Measurements from ENCODE around the gene ADAM29.
"Not testable (repeated sequence)": the region's sequence is repeated elsewhere in the genome, so short reads cannot be mapped to it uniquely, and the experiment has no call there.

ADAM29 gene

DNA sequence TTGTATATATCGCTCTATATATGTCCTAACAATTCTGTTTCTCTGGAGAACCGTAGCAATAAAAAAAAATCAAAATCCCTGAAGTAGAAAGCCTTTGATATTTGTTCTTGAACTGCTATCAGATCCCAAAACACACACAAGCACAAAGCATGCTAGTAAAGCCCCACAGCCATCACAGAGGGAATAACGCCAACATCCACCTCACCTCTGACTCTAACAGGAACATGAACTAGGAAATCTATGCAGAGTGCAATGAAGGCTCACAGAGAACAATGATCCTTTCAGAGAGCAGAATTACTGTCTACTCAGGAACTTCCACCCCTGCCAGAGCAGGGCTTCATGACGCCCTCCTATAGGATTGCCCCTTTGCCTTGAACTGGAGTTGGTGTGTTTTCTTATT, 45.0 kb upstream of the ADAM29 start:
- H3K27me3 ChIP-seq (ENCODE audit: insufficient read depth, low read length); H3K18ac ChIP-seq (ENCODE audit: low read length); H3K79me2 ChIP-seq (ENCODE audit: control insufficient read depth, insufficient read depth, low read length, poor library complexity); H3K9me3 ChIP-seq (ENCODE audit: insufficient read depth, low read depth, low read length); H3K79me1 ChIP-seq (ENCODE audit: low read length); H2AFZ ChIP-seq (ENCODE audit: insufficient read depth, low read length, poor library complexity); H4K8ac ChIP-seq (ENCODE audit: low read depth, low read length); H4K12ac ChIP-seq (ENCODE audit: low read depth, low read length); H2BK5ac ChIP-seq (ENCODE audit: low read depth, low read length, poor library complexity); H3K23ac ChIP-seq (ENCODE audit: low read length); H4K91ac ChIP-seq (ENCODE audit: low read depth, low read length); DNase-seq; H2BK120ac ChIP-seq (ENCODE audit: insufficient read depth, low read length, poor library complexity); H3K4ac ChIP-seq (ENCODE audit: low read depth, low read length); H3K4me3 ChIP-seq (ENCODE audit: low read depth, low read length); H2AK5ac ChIP-seq (ENCODE audit: low read length); H3K4me2 ChIP-seq (ENCODE audit: low read length); H2BK12ac ChIP-seq (ENCODE audit: low read length); H3K27ac ChIP-seq (ENCODE audit: low read depth, low read length); H3K36me3 ChIP-seq (ENCODE audit: control insufficient read depth in 1 of 2, insufficient read depth in 2 of 2, low read length in 2 of 2); H3K14ac ChIP-seq (ENCODE audit: low read length); H3K9ac ChIP-seq (ENCODE audit: low read length); H3K4me1 ChIP-seq (ENCODE audit: control insufficient read depth in 1 of 2, insufficient read depth in 2 of 2, low read length in 2 of 2): not testable (repeated sequence)
- WGBS (ENCODE audit: extremely low coverage, insufficient coverage, insufficient read length), result no CpG with 5 or more reads among the region's 4 CpGs

DNA sequence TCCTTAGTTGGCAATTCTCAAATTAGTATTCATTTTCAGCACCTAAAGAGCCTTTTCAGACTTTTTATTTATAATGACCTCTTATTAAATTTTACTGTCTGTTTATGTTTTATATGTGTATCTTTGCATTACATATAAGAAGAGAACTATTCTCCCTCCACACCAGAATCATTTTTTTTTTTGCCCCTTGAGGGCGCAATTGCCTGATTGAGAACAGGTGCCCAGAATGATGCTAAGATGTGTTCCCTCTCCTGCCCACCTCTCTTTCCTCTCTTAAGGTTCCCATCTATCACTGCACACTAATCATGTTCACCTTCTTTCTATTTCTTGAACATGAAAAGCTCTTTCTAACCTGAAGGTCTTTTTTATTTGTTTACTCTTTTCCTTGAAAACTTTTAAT, 44.2 kb upstream of the ADAM29 start:
- Histone ChIP-seq H3K23ac (ENCODE audit: low read length) (no peak overlapping the region), H4K91ac (ENCODE audit: low read depth, low read length) (no peak overlapping the region), H3K4me3 (ENCODE audit: low read depth, low read length) (no peak overlapping the region), H3K4me2 (ENCODE audit: low read length) (no peak overlapping the region), H2BK12ac (ENCODE audit: low read length) (no peak overlapping the region), H3K14ac (ENCODE audit: low read length) (no peak overlapping the region), H3K27ac (ENCODE audit: low read depth, low read length) (no peak overlapping the region), H4K8ac (ENCODE audit: low read depth, low read length) (no peak overlapping the region), H3K9me3 (ENCODE audit: insufficient read depth, low read depth, low read length) (no peaks in the 10 kb centered on the region), H3K4me1 (ENCODE audit: control insufficient read depth in 1 of 2, insufficient read depth in 2 of 2, low read length in 2 of 2) (peaks cover 2 to 3% of the 10 kb centered on the region in 2 experiments), H3K4ac (ENCODE audit: low read depth, low read length) (no peak overlapping the region), H2BK120ac (ENCODE audit: insufficient read depth, low read length, poor library complexity) (no peak overlapping the region), H2BK5ac (ENCODE audit: low read depth, low read length, poor library complexity) (no peak overlapping the region), H3K36me3 (ENCODE audit: control insufficient read depth in 1 of 2, insufficient read depth in 2 of 2, low read length in 2 of 2) (no peaks in the 10 kb centered on the region), H3K9ac (ENCODE audit: low read length) (no peak overlapping the region), H3K27me3 (ENCODE audit: insufficient read depth, low read length) (no peaks in the 10 kb centered on the region), H2AFZ (ENCODE audit: insufficient read depth, low read length, poor library complexity) (no peak overlapping the region), H3K18ac (ENCODE audit: low read length) (no peak overlapping the region), H3K79me2 (ENCODE audit: control insufficient read depth, insufficient read depth, low read length, poor library complexity) (no peaks in the 10 kb centered on the region), H3K79me1 (ENCODE audit: low read length) (peaks cover 2% of the 10 kb centered on the region), H2AK5ac (ENCODE audit: low read length) (no peak overlapping the region), H4K12ac (ENCODE audit: low read depth, low read length) (no peak overlapping the region)
- peak; percentile 8 to 58 for DNase-seq
- WGBS (ENCODE audit: extremely low coverage, insufficient coverage, insufficient read length), result no CpG with 5 or more reads among the region's 1 CpG

DNA sequence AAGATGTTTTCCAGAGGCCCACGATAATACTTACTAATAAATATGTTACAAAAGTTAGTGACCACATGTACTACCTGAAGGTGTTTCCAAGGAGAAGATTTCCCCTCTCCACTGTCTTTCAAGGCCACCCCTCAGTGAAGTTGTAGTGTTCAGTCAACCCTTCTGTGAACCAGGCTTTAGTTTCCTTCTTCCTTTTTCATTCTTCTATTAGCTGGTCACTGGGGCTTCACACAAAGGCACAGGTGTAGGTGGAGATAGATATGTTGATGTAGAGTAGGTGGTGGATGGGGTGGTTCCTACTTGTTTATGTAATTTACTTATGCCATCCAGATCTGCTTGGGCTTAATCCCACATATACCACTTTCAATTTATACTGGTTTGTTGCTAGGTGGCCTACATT, 43.3 kb upstream of the ADAM29 start:
- H3K9ac ChIP-seq (ENCODE audit: low read length), result no peak overlapping the region
- H3K79me2 ChIP-seq (ENCODE audit: control insufficient read depth, insufficient read depth, low read length, poor library complexity), result no peaks in the 10 kb centered on the region
- no peak overlapping the region for H2AFZ ChIP-seq (ENCODE audit: insufficient read depth, low read length, poor library complexity)
- no peak overlapping the region for H3K18ac ChIP-seq (ENCODE audit: low read length)
- no peak overlapping the region for H2BK12ac ChIP-seq (ENCODE audit: low read length)
- H3K4ac ChIP-seq (ENCODE audit: low read depth, low read length), result no peak overlapping the region
- no peak overlapping the region for H2AK5ac ChIP-seq (ENCODE audit: low read length)
- H3K14ac ChIP-seq (ENCODE audit: low read length), result no peak overlapping the region
- no peak overlapping the region for H3K4me2 ChIP-seq (ENCODE audit: low read length)
- H3K23ac ChIP-seq (ENCODE audit: low read length), result no peak overlapping the region
- no peak overlapping the region for H4K8ac ChIP-seq (ENCODE audit: low read depth, low read length)
- no peak overlapping the region for H4K91ac ChIP-seq (ENCODE audit: low read depth, low read length)
- H3K36me3 ChIP-seq (ENCODE audit: control insufficient read depth in 1 of 2, insufficient read depth in 2 of 2, low read length in 2 of 2), result no peaks in the 10 kb centered on the region
- no peaks in the 10 kb centered on the region for H3K27me3 ChIP-seq (ENCODE audit: insufficient read depth, low read length)
- H2BK120ac ChIP-seq (ENCODE audit: insufficient read depth, low read length, poor library complexity), result no peak overlapping the region
- no peaks in the 10 kb centered on the region for H3K9me3 ChIP-seq (ENCODE audit: insufficient read depth, low read depth, low read length)
- H3K79me1 ChIP-seq (ENCODE audit: low read length), result peaks cover 2% of the 10 kb centered on the region
- WGBS (ENCODE audit: extremely low coverage, insufficient coverage, insufficient read length), result no CpG with 5 or more reads among the region's 1 CpG
- H3K4me3 ChIP-seq (ENCODE audit: low read depth, low read length), result no peak overlapping the region
- no peak for DNase-seq
- no peak overlapping the region for H3K27ac ChIP-seq (ENCODE audit: low read depth, low read length)
- no peak overlapping the region for H4K12ac ChIP-seq (ENCODE audit: low read depth, low read length)
- H2BK5ac ChIP-seq (ENCODE audit: low read depth, low read length, poor library complexity), result no peak overlapping the region
- peaks cover 2 to 3% of the 10 kb centered on the region in 2 experiments for H3K4me1 ChIP-seq (ENCODE audit: control insufficient read depth in 1 of 2, insufficient read depth in 2 of 2, low read length in 2 of 2)

DNA sequence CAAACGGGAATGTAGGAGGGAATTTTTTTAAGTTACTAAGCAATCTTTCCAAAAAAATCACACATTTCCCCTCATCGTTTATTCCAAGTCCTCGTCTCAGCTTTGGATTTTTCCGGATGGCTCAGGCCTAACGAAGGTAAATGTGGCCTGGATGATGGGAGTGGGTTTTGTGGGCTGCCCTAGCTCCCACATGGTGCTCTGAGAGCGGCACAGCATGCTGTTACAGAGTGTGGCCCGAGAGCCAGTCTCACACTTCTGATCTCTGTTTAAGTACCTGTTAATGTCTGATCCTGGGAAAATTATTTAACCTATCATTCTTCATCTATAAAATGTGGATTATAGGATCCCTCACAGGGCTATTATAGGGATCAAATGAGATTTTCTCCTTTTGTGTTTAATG, 38.2 kb upstream of the ADAM29 start:
- no peak overlapping the region for H3K18ac ChIP-seq (ENCODE audit: low read length)
- H4K91ac ChIP-seq (ENCODE audit: low read depth, low read length), result no peak overlapping the region
- H3K9me3 ChIP-seq (ENCODE audit: insufficient read depth, low read depth, low read length), result no peaks in the 10 kb centered on the region
- no peaks in the 10 kb centered on the region for H3K79me1 ChIP-seq (ENCODE audit: low read length)
- WGBS (ENCODE audit: extremely low coverage, insufficient coverage, insufficient read length), result no CpG with 5 or more reads among the region's 7 CpGs
- no peak overlapping the region for H2BK12ac ChIP-seq (ENCODE audit: low read length)
- no peak overlapping the region for H3K27ac ChIP-seq (ENCODE audit: low read depth, low read length)
- H3K27me3 ChIP-seq (ENCODE audit: insufficient read depth, low read length), result no peaks in the 10 kb centered on the region
- H2AK5ac ChIP-seq (ENCODE audit: low read length), result no peak overlapping the region
- no peak overlapping the region for H3K14ac ChIP-seq (ENCODE audit: low read length)
- no peak overlapping the region for H3K4me3 ChIP-seq (ENCODE audit: low read depth, low read length)
- no peak overlapping the region for H3K4me2 ChIP-seq (ENCODE audit: low read length)
- H3K4me1 ChIP-seq (ENCODE audit: control insufficient read depth in 1 of 2, insufficient read depth in 2 of 2, low read length in 2 of 2), result no peaks in the 10 kb centered on the region
- H2BK5ac ChIP-seq (ENCODE audit: low read depth, low read length, poor library complexity), result no peak overlapping the region
- no peak overlapping the region for H2BK120ac ChIP-seq (ENCODE audit: insufficient read depth, low read length, poor library complexity)
- no peak overlapping the region for H4K8ac ChIP-seq (ENCODE audit: low read depth, low read length)
- no peak for DNase-seq
- H3K23ac ChIP-seq (ENCODE audit: low read length), result no peak overlapping the region
- H3K9ac ChIP-seq (ENCODE audit: low read length), result no peak overlapping the region
- no peaks in the 10 kb centered on the region for H3K36me3 ChIP-seq (ENCODE audit: control insufficient read depth in 1 of 2, insufficient read depth in 2 of 2, low read length in 2 of 2)
- H3K79me2 ChIP-seq (ENCODE audit: control insufficient read depth, insufficient read depth, low read length, poor library complexity), result no peaks in the 10 kb centered on the region
- H2AFZ ChIP-seq (ENCODE audit: insufficient read depth, low read length, poor library complexity), result no peak overlapping the region
- H3K4ac ChIP-seq (ENCODE audit: low read depth, low read length), result no peak overlapping the region
- H4K12ac ChIP-seq (ENCODE audit: low read depth, low read length), result no peak overlapping the region
